GM12891 (cell line): ENCODE measurements around the gene PRSS1.

ENCODE experiments used
- POLR2A ChIP-seq: IDR thresholded peaks from 2 replicates; pipeline ENCODE4 v1.6.1; 2011; ENCODE audit warnings: low read depth, low read length, control low read depth
- POLR2AphosphoS5 ChIP-seq: IDR thresholded peaks from 2 replicates; pipeline ENCODE4 v1.6.1; 2011; ENCODE audit warnings: low read depth, low read length, control low read depth

DNA sequence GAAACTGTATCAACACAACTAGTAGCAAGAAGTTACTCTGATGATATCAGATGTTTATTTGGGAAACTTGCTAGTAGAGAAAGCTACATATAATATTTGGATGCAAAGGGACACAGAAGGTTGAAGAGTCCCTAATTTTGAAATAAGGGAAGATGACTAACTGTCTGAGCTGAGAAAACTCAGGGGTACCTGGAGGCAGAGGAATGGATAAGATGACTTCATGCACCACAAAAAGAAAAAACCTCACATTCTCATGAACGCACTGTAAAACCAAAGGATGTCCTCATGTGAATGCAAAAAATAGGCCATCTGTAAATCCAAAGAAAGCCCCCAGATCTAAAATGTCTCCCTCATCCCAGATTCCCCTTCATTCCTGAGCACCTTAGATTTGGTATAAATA lies 50.8 kb downstream of the PRSS1 start:
- no peak for TF ChIP-seq POLR2A
- TF ChIP-seq POLR2AphosphoS5 = no peak
